KMS-11 (cell line): ENCODE measurements around the gene GATM.
A peak's percentile ranks its signal among the peaks of the same experiment; 100 is the strongest.

ENCODE experiments used
- H2AFZ ChIP-seq: fragments of 200-600 bp; sonication (generic); 2 replicates; pipeline ENCODE4 v1.6.1; 2016; ENCODE audit warnings: antibody characterized with exemption, mixed run types, low read depth
- H3K27ac ChIP-seq: fragments of 200-600 bp; sonication (generic); 2 replicates; pipeline ENCODE4 v1.6.1; 2016; ENCODE audit warnings: mild to moderate bottlenecking, mixed run types
- H3K27me3 ChIP-seq: fragments of 200-600 bp; sonication (generic); 2 replicates; pipeline ENCODE4 v1.6.1; 2017; ENCODE audit warnings: mild to moderate bottlenecking, low read depth, mixed run types, moderate library complexity; ENCODE audit not compliant: insufficient read depth
- H3K36me3 ChIP-seq: fragments of 200-600 bp; sonication (generic); 2 replicates; pipeline ENCODE4 v1.6.1; 2017; ENCODE audit warnings: mild to moderate bottlenecking, mixed run types; ENCODE audit not compliant: insufficient read depth
- H3K4me1 ChIP-seq: fragments of 200-600 bp; sonication (generic); 2 replicates; pipeline ENCODE4 v1.6.1; 2016; ENCODE audit warnings: mild to moderate bottlenecking, low read depth, mixed run types; ENCODE audit not compliant: poor library complexity, severe bottlenecking
- H3K4me2 ChIP-seq: fragments of 200-600 bp; sonication (generic); 2 replicates; pipeline ENCODE4 v1.7.0; 2016; ENCODE audit warnings: mild to moderate bottlenecking, mixed run types
- H3K4me3 ChIP-seq: fragments of 200-600 bp; sonication (generic); IDR thresholded peaks from 2 replicates; pipeline ENCODE4 v1.6.1; 2017; ENCODE audit warnings: low read depth, low read length, mixed read lengths; ENCODE audit not compliant: insufficient read depth
- H3K79me2 ChIP-seq: fragments of 200-600 bp; sonication (generic); 2 replicates; pipeline ENCODE4 v1.6.1; 2016; ENCODE audit warnings: low read depth, mixed run types; ENCODE audit not compliant: insufficient read depth
- H3K9ac ChIP-seq: fragments of 200-600 bp; sonication (generic); 2 replicates; pipeline ENCODE4 v1.6.1; 2016; ENCODE audit warnings: mild to moderate bottlenecking, mixed run types
- H4K20me1 ChIP-seq: fragments of 200-600 bp; sonication (generic); 2 replicates; pipeline ENCODE4 v1.6.1; 2016; ENCODE audit warnings: mild to moderate bottlenecking, mixed run types; ENCODE audit not compliant: insufficient read depth
- CTCF ChIP-seq: fragments of 200-600 bp; sonication (generic); conservative IDR thresholded peaks from 2 replicates; pipeline ENCODE4 v1.6.1; 2017; ENCODE audit warnings: low read depth, mild to moderate bottlenecking, antibody characterized with exemption, low read length, moderate library complexity, mixed read lengths

The GATM gene

DNA sequence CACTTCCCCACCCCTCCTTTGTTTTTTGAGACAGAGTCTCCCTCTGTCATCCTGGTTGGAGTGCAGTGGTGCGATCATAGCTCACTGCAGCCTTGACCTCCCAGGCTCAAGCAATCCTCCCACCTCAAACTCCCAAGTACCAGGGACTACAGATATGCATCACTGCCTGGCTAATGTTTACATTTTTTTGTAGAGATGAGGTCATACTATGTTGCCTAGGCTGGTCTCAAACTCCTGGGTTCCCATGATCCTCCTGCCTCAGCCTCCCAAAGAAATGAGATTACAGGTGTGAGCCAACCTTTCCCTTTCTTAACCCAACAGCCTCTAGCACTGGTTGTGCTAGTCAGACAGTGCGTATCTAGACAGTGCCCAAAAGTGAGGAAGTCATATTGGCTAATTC is 6.4 kb upstream of the GATM start:
- no peak overlapping the region for H3K4me2 ChIP-seq
- no peaks in the 10 kb centered on the region for H3K4me1 ChIP-seq
- H3K36me3 ChIP-seq = no peaks in the 10 kb centered on the region
- no peak for TF ChIP-seq CTCF
- no peaks in the 10 kb centered on the region for H3K27me3 ChIP-seq
- no peak overlapping the region for H3K9ac ChIP-seq
- no peaks in the 10 kb centered on the region for H3K79me2 ChIP-seq
- no peak overlapping the region for H3K27ac ChIP-seq
- H4K20me1 ChIP-seq = no peaks in the 10 kb centered on the region
- H2AFZ ChIP-seq = no peak overlapping the region
- no peak overlapping the region for H3K4me3 ChIP-seq

GRCh38 chr15:45378913-45379262 is 544 bp upstream of the GATM start:
- no peaks in the 10 kb centered on the region for H3K4me1 ChIP-seq
- H2AFZ ChIP-seq = peak overlapping the region; percentile 61
- no peak overlapping the region for H3K4me3 ChIP-seq
- H3K9ac ChIP-seq = peak overlapping the region; percentile 37; the same call in 1 of the 2 replicates
- TF ChIP-seq CTCF = no peak
- H4K20me1 ChIP-seq = no peaks in the 10 kb centered on the region
- no peaks in the 10 kb centered on the region for H3K36me3 ChIP-seq
- H3K27me3 ChIP-seq = no peaks in the 10 kb centered on the region
- no peak overlapping the region; the same call in 1 of the 2 replicates for H3K4me2 ChIP-seq
- no peaks in the 10 kb centered on the region for H3K79me2 ChIP-seq
- peak overlapping the region; percentile 9; the same call in 1 of the 2 replicates for H3K27ac ChIP-seq

- TF ChIP-seq CTCF = no peak
- Histone ChIP-seq H3K9ac (peak overlapping the region; percentile 37; the same call in 1 of the 2 replicates), H3K36me3 (no peaks in the 10 kb centered on the region), H2AFZ (peak overlapping the region; percentile 61), H3K27me3 (no peaks in the 10 kb centered on the region), H3K4me1 (no peaks in the 10 kb centered on the region), H4K20me1 (no peaks in the 10 kb centered on the region), H3K79me2 (no peaks in the 10 kb centered on the region), H3K4me3 (no peak overlapping the region), H3K4me2 (peak overlapping the region; percentile 51), H3K27ac (no peak overlapping the region)
These were observed 665 bp downstream of the GATM start for GRCh38 chr15:45377609-45378148.

- H3K27ac ChIP-seq = no peak overlapping the region
- H3K4me1 ChIP-seq = no peaks in the 10 kb centered on the region
- H3K4me3 ChIP-seq = no peak overlapping the region
- H2AFZ ChIP-seq = no peak overlapping the region
- H3K79me2 ChIP-seq = no peaks in the 10 kb centered on the region
- 0 out of 2 replicates have a peak overlapping the region, but pooled peaks have one; percentile 51 for H3K4me2 ChIP-seq
- no peak overlapping the region for H3K9ac ChIP-seq
- no peaks in the 10 kb centered on the region for H4K20me1 ChIP-seq
- no peaks in the 10 kb centered on the region for H3K36me3 ChIP-seq
- H3K27me3 ChIP-seq = no peaks in the 10 kb centered on the region
- TF ChIP-seq CTCF = no peak
These were observed 1.3 kb downstream of the GATM start for GRCh38 chr15:45376967-45377608.
